ENCODE data around the gene RPL23. TPM values are rescaled to one million over a fixed set of nuclear protein-coding genes. Genes with fewer than 3 reads are reported as not detected.

The RPL23 gene
- total and polyA plus RNA-seq, 9 of the 15 experiments (the other 6 are each of a cell fraction or from before 2014, with no cell fraction given): 1,745 to 3,667 (median 3,096) TPM

Small RNA genes lying within 50 kb of the gene (microRNA-seq; reads per million reads assigned to microRNA genes)
- not detected for gene MIR4727 (ENCODE audit: borderline microRNAs expressed)

Small RNA genes lying within 50 kb of the gene (small RNA-seq; reads per million reads assigned to genes)
- gene MIR4727: 0.18 reads per million
- gene SNORA21: not detected
- not detected for gene SNORA21B

Other genes starting within 250 kb of the RPL23 start
Only the 7 nearest of the 10 such genes appear.
- gene CISD3, start 123.4 kb downstream of the RPL23 start, total RNA-seq (2014; rRNA removed): 21.7 and 29.6 TPM in 2 replicates
- 7.2 and 11.7 TPM in 2 replicates for gene CISD3, start 123.4 kb downstream of the RPL23 start, total RNA-seq (2014; rRNA removed; fragmentation: Illumina TruSeq; extraction: Trizol)
- gene CISD3, start 123.4 kb downstream of the RPL23 start, total RNA-seq (2015; rRNA removed; fragmentation: Illumina TruSeq; extraction: Trizol): 15.6 and 15.7 TPM in 2 replicates
- gene CISD3, start 123.4 kb downstream of the RPL23 start, total RNA-seq (2021): 60.7 and 78.7 TPM in 2 replicates
- gene CISD3, start 123.4 kb downstream of the RPL23 start, polyA plus RNA-seq (2011; rRNA removed): 13.0 and 20.5 TPM in 2 replicates
- gene CISD3, start 123.4 kb downstream of the RPL23 start, polyA plus RNA-seq (2014; fragmentation: Illumina TruSeq; extraction: Trizol): 15.0 and 29.4 TPM in 2 replicates
- gene CISD3, start 123.4 kb downstream of the RPL23 start, polyA plus RNA-seq (2014; fragmentation: Nextera tagmentation; extraction: Ambion mirVana): 10 to 100 TPM in 1 of 2 experiments, 1 to 10 TPM in 1; 5.0 to 10.7 TPM
- 38.9 and 57.5 TPM in 2 replicates for gene CISD3, start 123.4 kb downstream of the RPL23 start, polyA plus RNA-seq (2014; rRNA removed)
- 6.6 and 8.3 TPM in 2 replicates for gene PCGF2, start 105.4 kb downstream of the RPL23 start, total RNA-seq (2014; rRNA removed)
- gene PCGF2, start 105.4 kb downstream of the RPL23 start, total RNA-seq (2014; rRNA removed; fragmentation: Illumina TruSeq; extraction: Trizol): 3.0 and 3.7 TPM in 2 replicates
- 4.0 and 5.1 TPM in 2 replicates for gene PCGF2, start 105.4 kb downstream of the RPL23 start, total RNA-seq (2015; rRNA removed; fragmentation: Illumina TruSeq; extraction: Trizol)
- 33.4 and 33.7 TPM in 2 replicates for gene PCGF2, start 105.4 kb downstream of the RPL23 start, total RNA-seq (2021)
- 5.9 and 7.0 TPM in 2 replicates for gene PCGF2, start 105.4 kb downstream of the RPL23 start, polyA plus RNA-seq (2011; rRNA removed)
- gene PCGF2, start 105.4 kb downstream of the RPL23 start, polyA plus RNA-seq (2014; fragmentation: Illumina TruSeq; extraction: Trizol): 14.0 and 17.8 TPM in 2 replicates
- gene PCGF2, start 105.4 kb downstream of the RPL23 start, polyA plus RNA-seq (2014; fragmentation: Nextera tagmentation; extraction: Ambion mirVana): 1 to 10 TPM; 1.3 to 1.4 TPM
- 17.1 and 20.3 TPM in 2 replicates for gene PCGF2, start 105.4 kb downstream of the RPL23 start, polyA plus RNA-seq (2014; rRNA removed)
- 509 and 525 TPM in 2 replicates for gene PSMB3, start 101.0 kb downstream of the RPL23 start, total RNA-seq (2014; rRNA removed)
- gene PSMB3, start 101.0 kb downstream of the RPL23 start, total RNA-seq (2014; rRNA removed; fragmentation: Illumina TruSeq; extraction: Trizol): 498 and 574 TPM in 2 replicates
- 469 and 476 TPM in 2 replicates for gene PSMB3, start 101.0 kb downstream of the RPL23 start, total RNA-seq (2015; rRNA removed; fragmentation: Illumina TruSeq; extraction: Trizol)
- gene PSMB3, start 101.0 kb downstream of the RPL23 start, total RNA-seq (2021): 460 and 522 TPM in 2 replicates
- gene PSMB3, start 101.0 kb downstream of the RPL23 start, polyA plus RNA-seq (2011; rRNA removed): 331 and 538 TPM in 2 replicates
- 538 and 584 TPM in 2 replicates for gene PSMB3, start 101.0 kb downstream of the RPL23 start, polyA plus RNA-seq (2014; fragmentation: Illumina TruSeq; extraction: Trizol)
- 1,000 to 10,000 TPM; 2,413 to 2,775 TPM for gene PSMB3, start 101.0 kb downstream of the RPL23 start, polyA plus RNA-seq (2014; fragmentation: Nextera tagmentation; extraction: Ambion mirVana)
- gene PSMB3, start 101.0 kb downstream of the RPL23 start, polyA plus RNA-seq (2014; rRNA removed): 729 and 824 TPM in 2 replicates
- gene PIP4K2B, start 54.2 kb downstream of the RPL23 start, total RNA-seq (2014; rRNA removed): 14.4 and 18.1 TPM in 2 replicates
- 24.0 and 24.1 TPM in 2 replicates for gene PIP4K2B, start 54.2 kb downstream of the RPL23 start, total RNA-seq (2014; rRNA removed; fragmentation: Illumina TruSeq; extraction: Trizol)
- gene PIP4K2B, start 54.2 kb downstream of the RPL23 start, total RNA-seq (2015; rRNA removed; fragmentation: Illumina TruSeq; extraction: Trizol): 27.9 and 29.3 TPM in 2 replicates
- gene PIP4K2B, start 54.2 kb downstream of the RPL23 start, total RNA-seq (2021): 25.8 and 29.9 TPM in 2 replicates
- 16.6 and 23.0 TPM in 2 replicates for gene PIP4K2B, start 54.2 kb downstream of the RPL23 start, polyA plus RNA-seq (2011; rRNA removed)
- gene PIP4K2B, start 54.2 kb downstream of the RPL23 start, polyA plus RNA-seq (2014; fragmentation: Illumina TruSeq; extraction: Trizol): 25.5 and 29.6 TPM in 2 replicates
- gene PIP4K2B, start 54.2 kb downstream of the RPL23 start, polyA plus RNA-seq (2014; fragmentation: Nextera tagmentation; extraction: Ambion mirVana): 1 to 10 TPM; 3.7 to 5.7 TPM
- 17.9 and 27.2 TPM in 2 replicates for gene PIP4K2B, start 54.2 kb downstream of the RPL23 start, polyA plus RNA-seq (2014; rRNA removed)
- gene CWC25, start 28.4 kb downstream of the RPL23 start, total RNA-seq (2014; rRNA removed): 16.8 and 18.6 TPM in 2 replicates
- gene CWC25, start 28.4 kb downstream of the RPL23 start, total RNA-seq (2014; rRNA removed; fragmentation: Illumina TruSeq; extraction: Trizol): 19.0 and 19.2 TPM in 2 replicates
- 21.0 and 24.1 TPM in 2 replicates for gene CWC25, start 28.4 kb downstream of the RPL23 start, total RNA-seq (2015; rRNA removed; fragmentation: Illumina TruSeq; extraction: Trizol)
- gene CWC25, start 28.4 kb downstream of the RPL23 start, total RNA-seq (2021): 16.5 and 17.4 TPM in 2 replicates
- gene CWC25, start 28.4 kb downstream of the RPL23 start, polyA plus RNA-seq (2011; rRNA removed): 14.1 and 23.0 TPM in 2 replicates
- 22.9 and 27.4 TPM in 2 replicates for gene CWC25, start 28.4 kb downstream of the RPL23 start, polyA plus RNA-seq (2014; fragmentation: Illumina TruSeq; extraction: Trizol)
- gene CWC25, start 28.4 kb downstream of the RPL23 start, polyA plus RNA-seq (2014; fragmentation: Nextera tagmentation; extraction: Ambion mirVana): 10 to 100 TPM; 24.4 to 26.3 TPM
- 20.7 and 21.9 TPM in 2 replicates for gene CWC25, start 28.4 kb downstream of the RPL23 start, polyA plus RNA-seq (2014; rRNA removed)
- gene LASP1, start 16.3 kb upstream of the RPL23 start, total RNA-seq (2014; rRNA removed): 48.5 and 49.0 TPM in 2 replicates
- gene LASP1, start 16.3 kb upstream of the RPL23 start, total RNA-seq (2014; rRNA removed; fragmentation: Illumina TruSeq; extraction: Trizol): 35.1 and 38.8 TPM in 2 replicates
- 55.3 and 58.7 TPM in 2 replicates for gene LASP1, start 16.3 kb upstream of the RPL23 start, total RNA-seq (2015; rRNA removed; fragmentation: Illumina TruSeq; extraction: Trizol)
- 112 and 125 TPM in 2 replicates for gene LASP1, start 16.3 kb upstream of the RPL23 start, total RNA-seq (2021)
- 45.9 and 62.1 TPM in 2 replicates for gene LASP1, start 16.3 kb upstream of the RPL23 start, polyA plus RNA-seq (2011; rRNA removed)
- 95.7 and 104 TPM in 2 replicates for gene LASP1, start 16.3 kb upstream of the RPL23 start, polyA plus RNA-seq (2014; fragmentation: Illumina TruSeq; extraction: Trizol)
- 10 to 100 TPM; 23.0 to 23.6 TPM for gene LASP1, start 16.3 kb upstream of the RPL23 start, polyA plus RNA-seq (2014; fragmentation: Nextera tagmentation; extraction: Ambion mirVana)
- 69.1 and 78.2 TPM in 2 replicates for gene LASP1, start 16.3 kb upstream of the RPL23 start, polyA plus RNA-seq (2014; rRNA removed)
- not detected in 2 replicates for gene FBXO47, start 113.7 kb upstream of the RPL23 start, total RNA-seq (2014; rRNA removed)
- not detected in 2 replicates for gene FBXO47, start 113.7 kb upstream of the RPL23 start, total RNA-seq (2014; rRNA removed; fragmentation: Illumina TruSeq; extraction: Trizol)
- gene FBXO47, start 113.7 kb upstream of the RPL23 start, total RNA-seq (2015; rRNA removed; fragmentation: Illumina TruSeq; extraction: Trizol): not detected in 2 replicates
- gene FBXO47, start 113.7 kb upstream of the RPL23 start, total RNA-seq (2021): not detected in 2 replicates
- not detected in 2 replicates for gene FBXO47, start 113.7 kb upstream of the RPL23 start, polyA plus RNA-seq (2011; rRNA removed)
- not detected in 2 replicates for gene FBXO47, start 113.7 kb upstream of the RPL23 start, polyA plus RNA-seq (2014; fragmentation: Illumina TruSeq; extraction: Trizol)
- gene FBXO47, start 113.7 kb upstream of the RPL23 start, polyA plus RNA-seq (2014; fragmentation: Nextera tagmentation; extraction: Ambion mirVana): not detected
- gene FBXO47, start 113.7 kb upstream of the RPL23 start, polyA plus RNA-seq (2014; rRNA removed): not detected in 2 replicates